Endodermal cell (in vitro differentiated cells): ENCODE data around the gene CRYGN. TPM values are rescaled to one million over a fixed set of nuclear protein-coding genes. Genes with fewer than 3 reads are reported as not detected.
A peak's percentile ranks its signal among the peaks of the same experiment; 100 is the strongest.

Experiments
- DNase-seq: peaks from one replicate; pipeline ENCODE4 v3.0.0-alpha.2; 2017
- H3K27ac ChIP-seq: 2 replicates; pipeline ENCODE4 v1.5.1; 2013; ENCODE audit warnings: mild to moderate bottlenecking, low read depth, low read length, moderate library complexity
- H3K27me3 ChIP-seq: 2 replicates; pipeline ENCODE4 v1.6.1; 2013; ENCODE audit warnings: mild to moderate bottlenecking, low read length, moderate library complexity; ENCODE audit not compliant: insufficient read depth, control insufficient read depth, poor library complexity, severe bottlenecking
- H3K36me3 ChIP-seq: 2 replicates; pipeline ENCODE4 v1.7.0; 2013; ENCODE audit warnings: mild to moderate bottlenecking, low read length, moderate library complexity; ENCODE audit not compliant: control insufficient read depth, insufficient read depth
- H3K4me1 ChIP-seq: one replicate; pipeline ENCODE4 v1.7.0; 2013; ENCODE audit warnings: low read length; ENCODE audit not compliant: control insufficient read depth, insufficient read depth
- H3K4me3 ChIP-seq: 2 replicates; pipeline ENCODE4 v1.5.1; 2013; ENCODE audit warnings: mild to moderate bottlenecking, low read length, moderate library complexity
- H3K9ac ChIP-seq: 2 replicates; pipeline ENCODE4 v1.6.1; 2013; ENCODE audit warnings: mild to moderate bottlenecking, low read length, moderate library complexity; ENCODE audit not compliant: poor library complexity, severe bottlenecking; ENCODE audit errors: extremely low read depth
- H3K9me3 ChIP-seq: 2 replicates; pipeline ENCODE4 v1.6.1; 2013; ENCODE audit warnings: mild to moderate bottlenecking, low read length, moderate library complexity; ENCODE audit not compliant: control insufficient read depth
- H3K27ac Mint-ChIP-seq: 2 replicates; pipeline ENCODE4 v1.8.0; 2020; ENCODE audit warnings: mixed read lengths
- H3K27me3 Mint-ChIP-seq: 2 replicates; pipeline ENCODE4 v1.8.0; 2021; ENCODE audit warnings: mild to moderate bottlenecking, mixed read lengths; ENCODE audit not compliant: insufficient read depth
- H3K36me3 Mint-ChIP-seq: 2 replicates; pipeline ENCODE4 v1.8.0; 2020; ENCODE audit warnings: low read depth, mixed read lengths
- H3K4me1 Mint-ChIP-seq: 2 replicates; pipeline ENCODE4 v1.8.0; 2020; ENCODE audit warnings: mixed read lengths
- H3K4me3 Mint-ChIP-seq: 2 replicates; pipeline ENCODE4 v1.8.0; 2020; ENCODE audit warnings: mild to moderate bottlenecking, moderate library complexity, mixed read lengths
- H3K9me3 Mint-ChIP-seq: 2 replicates; pipeline ENCODE4 v1.8.0; 2020; ENCODE audit warnings: mild to moderate bottlenecking, mixed read lengths
- CTCF ChIP-seq: fragments of 200-600 bp; sonication (generic); conservative IDR thresholded peaks from 2 replicates; pipeline ENCODE4 v1.5.0; 2021; ENCODE audit warnings: antibody characterized with exemption, mild to moderate bottlenecking
- WGBS, 2 experiments: methylation state at CpG; one replicate each; pipeline versions ENCODE4 v1.1.5 to v1.1.7; 2013; ENCODE audit warnings: missing lambda C conversion rate in 2 of 2, mixed read lengths in 1 of 2; ENCODE audit not compliant: insufficient coverage in 1 of 2, insufficient read length in 1 of 2; 5-methylcytosine and 5-hydroxymethylcytosine counted together
- total RNA-seq, 2 donors: library from RNA; stranded (reverse); fragmentation: NEBNext Ultra II Directional in 1 of 2; extraction: Animal tissue kit (Norgen Biotek cat#: 25700) in 1 of 2; gene quantifications; 2 replicates in 1 of 2; 3 replicates in 1 of 2; pipeline ENCODE4 v1.2.1, GENCODE V29; 2021

Gene CRYGN
- total RNA-seq, 2 donors from 2014 or later: 2.3 to 4.4 TPM

GRCh38 chr7:151393031-151393977, 46.6 kb downstream of the CRYGN start:
- Mint-ChIP-seq H3K4me3 (no peak overlapping the region), H3K4me1 (no peaks in the 10 kb centered on the region), H3K27me3 (no peaks in the 10 kb centered on the region), H3K36me3 (peaks cover 49% of the 10 kb centered on the region), H3K9me3 (peaks cover 2% of the 10 kb centered on the region), H3K27ac (peak overlapping the region; percentile 55)
- no peak for DNase-seq
- Histone ChIP-seq H3K4me1 (no peaks in the 10 kb centered on the region), H3K27ac (no peak overlapping the region), H3K27me3 (no peaks in the 10 kb centered on the region), H3K36me3 (peaks cover 39% of the 10 kb centered on the region), H3K9ac (no peak overlapping the region), H3K9me3 (no peaks in the 10 kb centered on the region), H3K4me3 (no peak overlapping the region)
- 90 to 93% methylated on average over 20 to 31 of the region's 31 CpGs for WGBS, 2 experiments
- no peak for TF ChIP-seq CTCF

DNA sequence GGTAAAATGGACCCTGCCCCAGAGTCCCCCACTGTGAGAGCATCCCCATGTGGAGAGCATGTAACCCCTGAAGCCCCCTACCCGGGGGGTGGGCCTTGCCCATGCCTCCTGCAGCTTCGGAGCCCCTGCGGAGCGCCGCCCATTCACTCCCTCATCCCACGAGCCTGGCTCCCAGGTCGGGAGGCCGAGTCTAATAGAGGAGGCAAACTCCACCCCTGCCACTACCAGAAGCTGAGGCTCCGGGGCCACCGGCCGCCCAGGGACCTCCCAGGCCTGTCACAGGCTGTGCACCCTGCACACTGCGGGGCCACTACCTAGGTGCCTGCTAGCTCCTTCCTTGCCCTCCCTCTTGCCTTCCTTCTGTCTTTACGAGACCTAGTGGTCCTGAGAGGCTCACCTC, 47.5 kb downstream of the CRYGN start:
- 91 to 92% methylated on average over 5 to 13 of the region's 13 CpGs for WGBS, 2 experiments
- Histone ChIP-seq H3K4me1 (no peaks in the 10 kb centered on the region), H3K36me3 (peaks cover 30% of the 10 kb centered on the region), H3K9ac (no peak overlapping the region), H3K9me3 (no peaks in the 10 kb centered on the region), H3K27me3 (no peaks in the 10 kb centered on the region), H3K27ac (no peak overlapping the region), H3K4me3 (no peak overlapping the region)
- no peaks in the 10 kb centered on the region for H3K4me1 Mint-ChIP-seq
- no peaks in the 10 kb centered on the region for H3K27me3 Mint-ChIP-seq
- H3K27ac Mint-ChIP-seq: no peak overlapping the region
- no peak overlapping the region for H3K4me3 Mint-ChIP-seq
- TF ChIP-seq CTCF: no peak
- peaks cover 41% of the 10 kb centered on the region for H3K36me3 Mint-ChIP-seq
- H3K9me3 Mint-ChIP-seq: no peaks in the 10 kb centered on the region
- DNase-seq: no peak

DNA sequence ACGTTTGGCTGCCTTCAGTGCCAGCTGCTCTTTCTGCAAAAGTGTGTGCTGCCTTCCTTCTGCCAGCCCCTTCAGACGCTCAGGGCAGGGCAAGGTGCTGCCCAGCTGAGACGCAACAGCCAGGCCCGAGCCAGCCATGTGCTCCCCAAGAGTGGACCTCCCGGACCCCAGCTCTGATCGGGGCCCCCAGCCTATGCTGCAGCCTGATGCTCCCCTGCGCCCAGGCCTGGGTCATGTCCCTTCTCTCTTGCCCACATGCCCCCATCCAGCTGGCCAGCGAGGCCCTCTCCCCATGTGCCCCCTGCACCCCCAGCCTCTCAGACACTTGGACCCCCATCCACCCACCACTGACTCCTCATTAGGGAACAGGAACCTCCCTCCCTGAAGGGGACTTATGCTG, 47.9 kb downstream of the CRYGN start:
- TF ChIP-seq CTCF: no peak
- no peaks in the 10 kb centered on the region for H3K27me3 ChIP-seq
- H3K9me3 ChIP-seq: no peaks in the 10 kb centered on the region
- no peak overlapping the region for H3K9ac ChIP-seq
- Mint-ChIP-seq H3K9me3 (no peaks in the 10 kb centered on the region), H3K36me3 (peaks cover 39% of the 10 kb centered on the region), H3K4me3 (no peak overlapping the region), H3K4me1 (no peaks in the 10 kb centered on the region), H3K27ac (no peak overlapping the region), H3K27me3 (no peaks in the 10 kb centered on the region)
- DNase-seq: no peak
- no peak overlapping the region for H3K27ac ChIP-seq
- 92% methylated on average over 8 of the region's 8 CpGs; no CpG with 5 or more reads in 1 of the 2 experiments for WGBS, 2 experiments
- peaks cover 27% of the 10 kb centered on the region for H3K36me3 ChIP-seq
- H3K4me3 ChIP-seq: no peak overlapping the region
- no peaks in the 10 kb centered on the region for H3K4me1 ChIP-seq
